GM12878 (cell line): ENCODE data around the gene PACS2.

Experiments used
- CTCF ChIP-seq, 3 experiments: IDR thresholded peaks in 2 of 3; conservative IDR thresholded peaks in 1 of 3; 2 replicates each; pipeline ENCODE4 v1.5.1; 2011; ENCODE audit warnings: low read depth in 3 of 3, low read length in 3 of 3, mild to moderate bottlenecking in 3 of 3, control low read depth in 2 of 3, moderate library complexity in 2 of 3, inconsistent platforms in 1 of 3, mixed read lengths in 1 of 3; ENCODE audit not compliant: control insufficient read depth in 2 of 3, insufficient read depth in 1 of 3; ENCODE audit errors: extremely low read depth in 1 of 3
- PKNOX1 ChIP-seq: fragments of 450-650 bp; IDR thresholded peaks from 2 replicates; pipeline ENCODE4 v1.6.1; 2016; ENCODE audit warnings: mild to moderate bottlenecking
- RAD21 ChIP-seq: IDR thresholded peaks from 2 replicates; pipeline ENCODE4 v1.6.1; 2011; ENCODE audit warnings: mild to moderate bottlenecking, low read depth, low read length, moderate library complexity; ENCODE audit not compliant: insufficient read depth
- YY1 ChIP-seq: IDR thresholded peaks from 2 replicates; pipeline ENCODE4 v1.6.1; 2011; ENCODE audit warnings: low read depth, mild to moderate bottlenecking, low read length

GRCh38 chr14:105368910-105369652 lies 54.5 kb downstream of the PACS2 start:
- TF ChIP-seq PKNOX1 = no peak
- no peak for TF ChIP-seq YY1
- no peak for TF ChIP-seq RAD21
- no peak for TF ChIP-seq CTCF (IDR thresholded peaks at IDR 0.05 in 2 of 3, conservative IDR thresholded peaks at IDR 0.05 in 1 of 3; ENCODE audit: control insufficient read depth in 2 of 3, extremely low read depth in 1 of 3, insufficient read depth in 1 of 3, low read depth in 3 of 3, low read length in 3 of 3)
